Tibial nerve (tissue), 4 donors: Measurements from ENCODE around the gene MUC20. TPM values are rescaled to one million over a fixed set of nuclear protein-coding genes. Genes with fewer than 3 reads are reported as not detected.

Experiments used
- DNase-seq, 2 donors: peaks; one replicate each; pipeline ENCODE4 v3.0.0-alpha.2; 2019; ENCODE audit warnings: low spot score in 2 of 2
- H3K27ac ChIP-seq, 4 donors: fragments of 200-600 bp; sonication (generic) in 3 of 4; one replicate each; pipeline ENCODE4 v1.5.1; 2017 to 2019; ENCODE audit warnings: mild to moderate bottlenecking in 1 of 4
- H3K27me3 ChIP-seq, 2 donors: fragments of 200-600 bp; sonication (generic) in 1 of 2; one replicate each; pipeline versions ENCODE4 v1.5.1 to v1.6.0; 2017 to 2019
- H3K36me3 ChIP-seq, 3 donors: fragments of 200-600 bp; sonication (generic); one replicate each; pipeline ENCODE4 v1.5.1; 2018 to 2019
- H3K4me1 ChIP-seq, 4 donors: fragments of 200-600 bp; sonication (generic) in 3 of 4; one replicate each; pipeline ENCODE4 v1.5.1; 2017 to 2019
- H3K4me3 ChIP-seq, 4 donors: fragments of 200-600 bp; sonication (generic) in 3 of 4; one replicate each; pipeline ENCODE4 v1.5.1; 2017 to 2019; ENCODE audit warnings: mild to moderate bottlenecking in 1 of 4, moderate library complexity in 1 of 4
- H3K9me3 ChIP-seq, 4 donors: fragments of 200-600 bp; sonication (generic) in 3 of 4; one replicate each; pipeline ENCODE4 v1.5.1; 2017 to 2019
- EP300 ChIP-seq, 2 donors: sonication (generic); formaldehyde crosslinking; IDR thresholded peaks; one replicate each; pipeline ENCODE4 v1.6.1; 2017; ENCODE audit warnings: antibody characterized with exemption in 2 of 2, mild to moderate bottlenecking in 1 of 2
- POLR2A ChIP-seq, 2 donors: fragments of 450-650 bp; IDR thresholded peaks; one replicate each; pipeline ENCODE4 v1.6.1; 2017; ENCODE audit warnings: antibody characterized with exemption in 2 of 2, mild to moderate bottlenecking in 2 of 2, moderate library complexity in 2 of 2
- WGBS, 2 donors: methylation state at CpG; one replicate each; pipeline ENCODE4 v1.1.5; 2018; 5-methylcytosine and 5-hydroxymethylcytosine counted together
- total RNA-seq, 4 donors: library from RNA; depleted of rRNA; stranded (reverse); fragments of >200 nt; gene quantifications; one replicate each; pipeline ENCODE4 v1.1.0, GENCODE V29; 2016
- TF ChIP-seq, protein P1 (sequence below), 5 experiments: fragments of 200-600 bp in 3 of 5; fragments of 450-650 bp in 2 of 5; sonication (generic) in 3 of 5; IDR thresholded peaks; one replicate each; pipeline ENCODE4 v1.5.1; 2016 to 2019; ENCODE audit warnings: antibody characterized with exemption in 5 of 5, mild to moderate bottlenecking in 3 of 5, moderate library complexity in 2 of 5

The MUC20 gene
- total RNA-seq, 4 donors from 2014 or later, result 11.0 to 67.5 (median 22.9) TPM

DNA sequence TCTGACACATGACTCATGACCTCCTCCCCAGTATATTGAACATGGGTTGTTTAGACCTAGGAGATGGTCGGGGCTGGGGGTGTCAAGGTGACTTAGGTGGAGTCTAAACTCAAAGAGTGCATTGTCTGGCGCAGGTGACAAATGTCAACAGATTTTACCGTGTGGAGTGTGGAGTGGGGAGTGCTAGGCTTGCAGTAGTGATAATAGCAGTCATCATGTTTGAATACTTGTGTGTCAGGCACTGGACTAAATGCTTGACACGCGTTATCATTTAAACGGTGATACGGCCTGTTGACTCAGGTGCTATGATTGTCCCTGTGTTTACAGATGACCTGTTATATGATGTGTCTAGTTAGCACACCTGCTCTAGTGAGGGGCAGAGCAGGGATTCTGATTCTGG is 30.8 kb downstream of the MUC20 start:
- no peak for TF ChIP-seq POLR2A (IDR thresholded peaks at IDR 0.05)
- TF ChIP-seq, protein P1, sequence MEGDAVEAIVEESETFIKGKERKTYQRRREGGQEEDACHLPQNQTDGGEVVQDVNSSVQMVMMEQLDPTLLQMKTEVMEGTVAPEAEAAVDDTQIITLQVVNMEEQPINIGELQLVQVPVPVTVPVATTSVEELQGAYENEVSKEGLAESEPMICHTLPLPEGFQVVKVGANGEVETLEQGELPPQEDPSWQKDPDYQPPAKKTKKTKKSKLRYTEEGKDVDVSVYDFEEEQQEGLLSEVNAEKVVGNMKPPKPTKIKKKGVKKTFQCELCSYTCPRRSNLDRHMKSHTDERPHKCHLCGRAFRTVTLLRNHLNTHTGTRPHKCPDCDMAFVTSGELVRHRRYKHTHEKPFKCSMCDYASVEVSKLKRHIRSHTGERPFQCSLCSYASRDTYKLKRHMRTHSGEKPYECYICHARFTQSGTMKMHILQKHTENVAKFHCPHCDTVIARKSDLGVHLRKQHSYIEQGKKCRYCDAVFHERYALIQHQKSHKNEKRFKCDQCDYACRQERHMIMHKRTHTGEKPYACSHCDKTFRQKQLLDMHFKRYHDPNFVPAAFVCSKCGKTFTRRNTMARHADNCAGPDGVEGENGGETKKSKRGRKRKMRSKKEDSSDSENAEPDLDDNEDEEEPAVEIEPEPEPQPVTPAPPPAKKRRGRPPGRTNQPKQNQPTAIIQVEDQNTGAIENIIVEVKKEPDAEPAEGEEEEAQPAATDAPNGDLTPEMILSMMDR (IDR thresholded peaks at IDR 0.05), result no peak
- no peak for TF ChIP-seq EP300 (IDR thresholded peaks at IDR 0.05)
- DNase-seq, result no peak

DNA sequence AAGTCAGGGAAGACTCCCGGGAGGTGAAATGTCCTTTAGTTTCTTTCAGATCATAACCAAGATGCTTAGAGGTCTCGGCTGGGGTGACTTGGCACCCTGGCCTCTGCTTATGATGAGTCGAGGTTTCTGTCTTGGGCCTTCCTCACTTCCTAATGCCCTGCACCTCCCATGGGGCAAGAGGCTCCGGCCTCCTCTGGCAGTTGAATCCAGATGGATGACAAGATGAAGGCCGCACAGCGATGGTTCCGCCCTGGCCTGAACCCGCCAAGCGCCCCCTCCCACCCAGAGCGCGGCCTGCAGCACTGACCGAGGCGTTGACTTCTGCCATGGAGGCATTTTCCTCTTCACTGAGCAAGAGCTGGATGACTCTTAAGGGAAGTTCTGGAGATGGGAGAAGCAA is 31.3 kb downstream of the MUC20 start:
- H3K27me3 ChIP-seq, result peaks cover 0 to 1% of the 10 kb centered on the region in 2 donors
- no peaks in the 10 kb centered on the region for H3K36me3 ChIP-seq
- H3K27ac ChIP-seq, result no peak overlapping the region
- peaks cover 0 to 9% (median 2%) of the 10 kb centered on the region in 4 donors for H3K4me1 ChIP-seq
- H3K4me3 ChIP-seq, result no peak overlapping the region
- no peaks in the 10 kb centered on the region for H3K9me3 ChIP-seq
- no peak for DNase-seq
- TF ChIP-seq EP300 (IDR thresholded peaks at IDR 0.05) (no peak), POLR2A (IDR thresholded peaks at IDR 0.05) (no peak)
- TF ChIP-seq, protein P1 (IDR thresholded peaks at IDR 0.05), result no peak
- 90 to 91% methylated on average over 12 to 13 of the region's 13 CpGs for WGBS, 2 donors

More for the DNA sequence above, 30.8 kb downstream of the MUC20 start:
- no peaks in the 10 kb centered on the region for H3K27me3 ChIP-seq
- no peak overlapping the region for H3K27ac ChIP-seq
- peaks cover 0 to 6% (median 2%) of the 10 kb centered on the region in 4 donors for H3K4me1 ChIP-seq
- H3K36me3 ChIP-seq, result no peaks in the 10 kb centered on the region
- WGBS, 2 donors, result 82 to 89% methylated on average over 7 of the region's 7 CpGs
- H3K9me3 ChIP-seq, result no peaks in the 10 kb centered on the region
- H3K4me3 ChIP-seq, result no peak overlapping the region

DNA sequence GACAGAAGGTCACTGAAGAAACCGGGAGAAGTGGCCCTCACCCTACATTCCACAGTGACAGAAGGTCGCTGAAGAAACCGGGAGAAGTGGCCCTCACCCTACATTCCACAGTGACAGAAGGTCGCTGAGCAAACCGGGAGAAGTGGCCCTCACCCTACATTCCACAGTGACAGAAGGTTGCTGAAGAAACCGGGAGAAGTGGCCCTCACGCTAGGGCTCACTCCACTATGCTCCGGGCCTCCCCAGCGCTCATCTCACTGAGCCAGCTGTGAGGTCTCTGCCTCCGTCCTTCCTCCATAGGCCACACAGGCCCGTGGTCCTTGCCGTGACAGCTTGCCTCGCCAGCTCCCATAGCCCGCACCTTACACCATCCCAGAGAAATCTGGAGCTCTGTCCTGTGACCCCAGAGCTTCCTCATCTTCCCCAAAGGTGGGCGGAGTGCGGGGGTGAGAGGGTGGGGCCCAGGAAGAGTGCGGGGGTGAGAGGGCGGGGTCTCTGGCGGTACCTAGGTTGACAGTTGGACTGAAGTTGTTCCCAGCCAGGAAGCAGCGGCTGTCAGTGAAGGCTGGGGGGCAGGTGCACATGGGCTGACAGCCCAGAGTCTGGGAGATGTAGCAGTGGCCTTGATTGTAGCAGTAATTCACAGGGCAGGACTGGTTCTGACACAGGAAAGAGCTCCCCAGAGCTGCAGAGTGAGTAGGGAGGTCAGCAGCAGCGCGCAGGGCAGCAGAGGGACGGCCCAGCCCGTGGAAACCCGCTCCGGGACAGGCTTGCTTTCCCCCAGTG is 32.0 kb downstream of the MUC20 start:
- H3K36me3 ChIP-seq, result no peaks in the 10 kb centered on the region
- DNase-seq, result no peak
- H3K9me3 ChIP-seq, result no peaks in the 10 kb centered on the region
- peaks cover 0 to 5% of the 10 kb centered on the region in 2 donors for H3K27me3 ChIP-seq
- no peak overlapping the region for H3K4me3 ChIP-seq
- no peak overlapping the region for H3K27ac ChIP-seq
- TF ChIP-seq POLR2A (IDR thresholded peaks at IDR 0.05) (no peak), EP300 (IDR thresholded peaks at IDR 0.05) (no peak)
- TF ChIP-seq, protein P1 (IDR thresholded peaks at IDR 0.05), result no peak
- peaks cover 0 to 14% (median 2%) of the 10 kb centered on the region in 4 donors for H3K4me1 ChIP-seq
- 73 to 77% methylated on average over 26 of the region's 26 CpGs for WGBS, 2 donors

DNA sequence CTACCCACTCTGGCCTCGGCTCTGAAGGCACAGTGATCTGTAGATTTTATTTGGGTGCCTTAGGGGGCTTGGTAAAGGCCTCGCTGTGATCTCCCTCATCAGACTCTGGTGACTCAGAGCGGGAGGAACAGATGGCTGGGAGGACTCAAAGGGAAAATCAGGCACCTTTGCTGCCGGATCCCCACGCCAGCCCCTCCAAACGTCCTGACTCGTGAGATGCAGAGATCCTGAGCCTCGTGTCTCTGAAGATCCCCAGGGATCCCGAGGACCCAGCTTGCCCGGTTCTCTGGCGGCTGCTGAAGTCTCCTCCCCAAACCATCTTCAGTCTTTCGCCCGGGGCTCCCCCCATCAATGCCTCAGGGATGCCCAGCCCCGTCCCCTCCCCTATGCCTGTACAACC is 32.8 kb downstream of the MUC20 start:
- Histone ChIP-seq H3K4me1 (peaks cover 0 to 9% (median 0%) of the 10 kb centered on the region in 4 donors), H3K27ac (no peak overlapping the region), H3K27me3 (peaks cover 0 to 11% of the 10 kb centered on the region in 2 donors), H3K9me3 (no peaks in the 10 kb centered on the region), H3K4me3 (no peak overlapping the region), H3K36me3 (no peaks in the 10 kb centered on the region)
- TF ChIP-seq POLR2A (IDR thresholded peaks at IDR 0.05), result no peak
- TF ChIP-seq, protein P1 (IDR thresholded peaks at IDR 0.05), result no peak
- no peak for TF ChIP-seq EP300 (IDR thresholded peaks at IDR 0.05)
- no peak for DNase-seq
- 71 to 79% methylated on average over 14 of the region's 14 CpGs for WGBS, 2 donors

DNA sequence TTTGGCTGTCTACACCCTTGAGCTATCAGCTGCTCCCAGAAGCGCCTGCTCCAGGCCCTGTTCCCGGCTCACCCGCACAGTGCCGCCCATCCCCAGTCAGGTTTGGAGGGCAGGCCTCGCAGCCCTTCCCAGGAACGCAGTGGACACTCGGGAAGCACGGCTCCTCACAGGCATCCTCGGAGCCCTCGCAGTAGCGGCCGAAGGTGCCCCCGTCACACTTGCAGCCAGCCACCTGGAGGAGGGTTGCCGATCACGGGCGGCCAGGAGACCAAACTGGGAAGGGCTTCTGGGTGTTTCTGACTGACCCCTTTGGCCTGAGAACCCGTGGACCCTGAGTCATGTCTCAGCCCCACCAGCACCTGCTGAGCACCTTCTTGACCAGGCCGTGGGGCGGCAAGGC is 33.4 kb downstream of the MUC20 start:
- peaks cover 0 to 9% (median 0%) of the 10 kb centered on the region in 4 donors for H3K4me1 ChIP-seq
- TF ChIP-seq, protein P1 (IDR thresholded peaks at IDR 0.05), result no peak
- no peak for TF ChIP-seq EP300 (IDR thresholded peaks at IDR 0.05)
- no peak for TF ChIP-seq POLR2A (IDR thresholded peaks at IDR 0.05)
- no peaks in the 10 kb centered on the region for H3K36me3 ChIP-seq
- peaks cover 0 to 16% of the 10 kb centered on the region in 2 donors for H3K27me3 ChIP-seq
- H3K9me3 ChIP-seq, result no peaks in the 10 kb centered on the region
- DNase-seq, result no peak
- H3K4me3 ChIP-seq, result no peak overlapping the region
- WGBS, 2 donors, result 90 to 91% methylated on average over 19 of the region's 19 CpGs
- no peak overlapping the region for H3K27ac ChIP-seq
